Smooth muscle cell (in vitro differentiated cells): ENCODE data around the gene HOXB5. TPM values are rescaled to one million over a fixed set of nuclear protein-coding genes. Genes with fewer than 3 reads are reported as not detected.
A peak's percentile ranks its signal among the peaks of the same experiment; 100 is the strongest.

Experiments used
- DNase-seq: peaks from one replicate; lab custom pipeline; 2025; ENCODE audit not compliant: unreplicated experiment; lab: John Stamatoyannopoulos, UW
- H2AFZ ChIP-seq: fragments of 200-600 bp; sonication (generic); 2 replicates; pipeline ENCODE4 v1.6.0; 2016; ENCODE audit warnings: antibody characterized with exemption, low read depth, mild to moderate bottlenecking
- H3F3A ChIP-seq: fragments of 200-600 bp; sonication (generic); 2 replicates; pipeline ENCODE4 v1.6.0; 2017; ENCODE audit warnings: antibody characterized with exemption, low read depth
- H3K27ac ChIP-seq: fragments of 200-600 bp; sonication (generic); 2 replicates; pipeline ENCODE4 v1.5.1; 2016; ENCODE audit warnings: low read depth, mild to moderate bottlenecking
- H3K27me3 ChIP-seq: fragments of 200-600 bp; sonication (generic); 2 replicates; pipeline ENCODE4 v1.6.1; 2016; ENCODE audit warnings: low read depth, mild to moderate bottlenecking
- H3K36me3 ChIP-seq: fragments of 200-600 bp; sonication (generic); 2 replicates; pipeline ENCODE4 v1.5.1; 2016; ENCODE audit warnings: low read depth
- H3K4me1 ChIP-seq: fragments of 200-600 bp; sonication (generic); 2 replicates; pipeline ENCODE4 v1.5.1; 2016; ENCODE audit warnings: low read depth
- H3K4me2 ChIP-seq: fragments of 200-600 bp; sonication (generic); 2 replicates; pipeline ENCODE4 v1.6.0; 2016; ENCODE audit warnings: mild to moderate bottlenecking
- H3K4me3 ChIP-seq: fragments of 200-600 bp; sonication (generic); 2 replicates; pipeline ENCODE4 v1.5.1; 2016; ENCODE audit warnings: mild to moderate bottlenecking
- H3K79me2 ChIP-seq: fragments of 200-600 bp; sonication (generic); 2 replicates; pipeline ENCODE4 v1.6.0; 2016; ENCODE audit warnings: low read depth, mild to moderate bottlenecking
- H3K9ac ChIP-seq: fragments of 200-600 bp; sonication (generic); 2 replicates; pipeline ENCODE4 v1.6.0; 2016; ENCODE audit warnings: low read depth
- H3K9me3 ChIP-seq: fragments of 200-600 bp; sonication (generic); replicated peaks from 2 replicates; pipeline ENCODE4 v1.5.1; 2016; ENCODE audit warnings: low read depth
- H4K20me1 ChIP-seq: fragments of 200-600 bp; sonication (generic); 2 replicates; pipeline ENCODE4 v1.6.0; 2016; ENCODE audit warnings: low read depth
- CTCF ChIP-seq: fragments of 200-600 bp; sonication (generic); IDR thresholded peaks from 2 replicates; pipeline ENCODE4 v1.5.1; 2017; ENCODE audit warnings: borderline replicate concordance, mild to moderate bottlenecking, antibody characterized with exemption; ENCODE audit not compliant: insufficient read depth, poor library complexity, severe bottlenecking
- WGBS: methylation state at CpG from one replicate; pipeline ENCODE4 v1.1.7; 2016; ENCODE audit warnings: low lambda C conversion rate; 5-methylcytosine and 5-hydroxymethylcytosine counted together
- polyA plus RNA-seq: library from polyadenylated mRNA; unstranded; fragments of >200 nt; fragmentation: Nextera tagmentation; extraction: Ambion mirVana; gene quantifications from 2 replicates; pipeline ENCODE4 v1.2.1, GENCODE V29; 2016
- total RNA-seq: library from RNA; depleted of rRNA; stranded (reverse); fragments of >200 nt; gene quantifications from 2 replicates; pipeline ENCODE4 v1.2.3, GENCODE V29; 2014

The HOXB5 gene
- total and polyA plus RNA-seq, 2 experiments from 2014 or later, result 0.49 to 1.8 TPM

GRCh38 chr17:48594538-48595277 lies 1.1 kb upstream of the HOXB5 start:
- Histone ChIP-seq H2AFZ (no peak overlapping the region), H3F3A (peaks cover 4% of the 10 kb centered on the region), H3K36me3 (no peaks in the 10 kb centered on the region), H3K4me3 (peak overlapping the region; percentile 46), H3K27me3 (peaks cover 23% of the 10 kb centered on the region), H3K9me3 (no peaks in the 10 kb centered on the region), H4K20me1 (peaks cover 92% of the 10 kb centered on the region), H3K4me1 (peaks cover 13% of the 10 kb centered on the region), H3K27ac (peak overlapping the region; percentile 79), H3K79me2 (peaks cover 79% of the 10 kb centered on the region), H3K4me2 (peak overlapping the region; percentile 98), H3K9ac (no peak overlapping the region)
- WGBS, result 36% methylated on average over 24 of the region's 25 CpGs
- no peak for DNase-seq
- TF ChIP-seq CTCF, result no peak

- Histone ChIP-seq H3K27me3 (peaks cover 30% of the 10 kb centered on the region), H3K79me2 (peaks cover 79% of the 10 kb centered on the region), H3K27ac (peak overlapping the region; percentile 79), H3K4me1 (peaks cover 9% of the 10 kb centered on the region), H3K36me3 (no peaks in the 10 kb centered on the region), H3K9ac (no peak overlapping the region), H4K20me1 (peaks cover 92% of the 10 kb centered on the region), H3K4me2 (peak overlapping the region; percentile 98), H3F3A (peaks cover 4% of the 10 kb centered on the region), H3K4me3 (peak overlapping the region; percentile 46), H3K9me3 (no peaks in the 10 kb centered on the region), H2AFZ (no peak overlapping the region)
- 3% methylated on average over 37 of the region's 37 CpGs for WGBS
- TF ChIP-seq CTCF, result peak; percentile 95
- DNase-seq, result peak; percentile 50
Measured at GRCh38 chr17:48593840-48594537, 410 bp upstream of the HOXB5 start.

GRCh38 chr17:48592577-48592976 lies 1.0 kb downstream of the HOXB5 start:
- Histone ChIP-seq H2AFZ (no peak overlapping the region), H3K9ac (no peak overlapping the region), H4K20me1 (peaks cover 92% of the 10 kb centered on the region), H3F3A (peaks cover 4% of the 10 kb centered on the region), H3K4me3 (peak overlapping the region; percentile 46), H3K4me1 (peaks cover 9% of the 10 kb centered on the region), H3K36me3 (no peaks in the 10 kb centered on the region), H3K4me2 (peak overlapping the region; percentile 98), H3K27ac (peak overlapping the region; percentile 35), H3K79me2 (peaks cover 71% of the 10 kb centered on the region), H3K9me3 (no peaks in the 10 kb centered on the region), H3K27me3 (peaks cover 42% of the 10 kb centered on the region)
- no peak for TF ChIP-seq CTCF
- no peak for DNase-seq
- 28% methylated on average over 14 of the region's 14 CpGs for WGBS
